Transverse colon (tissue), 4 donors: ENCODE data around the gene EEFSEC. TPM values are rescaled to one million over a fixed set of nuclear protein-coding genes. Genes with fewer than 3 reads are reported as not detected.

Experiments used
- DNase-seq: peaks from one replicate; pipeline ENCODE4 v3.0.0-alpha.2; 2019
- H3K27ac ChIP-seq, 4 donors: fragments of 200-600 bp; sonication (generic); 2 replicates each; pipeline ENCODE4 v1.5.1; 2016 to 2018; ENCODE audit warnings: inconsistent platforms in 4 of 4
- H3K27me3 ChIP-seq: fragments of 200-600 bp; sonication (generic); 2 replicates; pipeline ENCODE4 v1.5.1; 2017; ENCODE audit warnings: inconsistent platforms
- H3K36me3 ChIP-seq, 4 donors: fragments of 200-600 bp; sonication (generic); 2 replicates each; pipeline ENCODE4 v1.5.1; 2017 to 2019; ENCODE audit warnings: inconsistent platforms in 4 of 4
- H3K4me1 ChIP-seq, 4 donors: fragments of 200-600 bp; sonication (generic); 2 replicates each; pipeline ENCODE4 v1.5.1; 2017 to 2020; ENCODE audit warnings: inconsistent platforms in 4 of 4
- H3K4me3 ChIP-seq, 4 donors: fragments of 200-600 bp; sonication (generic); 1 replicate in 1 of 4; 2 replicates in 3 of 4; pipeline versions ENCODE4 v1.5.1 to v1.6.1; 2017 to 2019; ENCODE audit warnings: inconsistent platforms in 4 of 4
- H3K9me3 ChIP-seq, 2 donors: fragments of 200-600 bp; sonication (generic); 2 replicates each; pipeline ENCODE4 v1.5.1; 2017 to 2019; ENCODE audit warnings: inconsistent platforms in 2 of 2
- EP300 ChIP-seq: sonication (generic); formaldehyde crosslinking; IDR thresholded peaks from one replicate; pipeline ENCODE4 v1.6.1; 2017; ENCODE audit warnings: antibody characterized with exemption, low read depth
- POLR2A ChIP-seq: fragments of 450-650 bp; IDR thresholded peaks from one replicate; pipeline ENCODE4 v1.6.1; 2016; ENCODE audit warnings: antibody characterized with exemption, mild to moderate bottlenecking, moderate library complexity
- POLR2AphosphoS5 ChIP-seq, 3 donors: sonication (generic); formaldehyde crosslinking; IDR thresholded peaks; one replicate each; pipeline ENCODE4 v1.6.1; 2016; ENCODE audit warnings: antibody characterized with exemption in 3 of 3
- WGBS, 2 donors: methylation state at CpG; one replicate each; pipeline ENCODE4 v1.1.5; 2018; ENCODE audit warnings: low coverage in 1 of 2; 5-methylcytosine and 5-hydroxymethylcytosine counted together
- in situ Hi-C, 4 donors: fragments of 200-750 bp; cut with MboI; loops; one replicate each; pipeline versions ENCODE4 v1.15.0 to v1.15.1; 2017; ENCODE audit warnings: low sequenced_read_pairs in 3 of 4, low pct_ligation_motif_present in 1 of 4, low pct_unique_long_range_greater_than_20kb in 1 of 4
- intact Hi-C: fragments of 100-400 bp; cut with DNase I; formaldehyde crosslinking; loops from one replicate; pipeline ENCODE4 v1.15.1; 2023; ENCODE audit warnings: low total_unique reads
- total RNA-seq, 4 donors: library from RNA; depleted of rRNA; stranded (reverse); fragments of >200 nt; gene quantifications; one replicate each; pipeline ENCODE4 v1.1.0, GENCODE V29; 2016
- TF ChIP-seq, protein P1 (sequence below), 5 experiments: fragments of 200-600 bp in 3 of 5; fragments of 450-650 bp in 2 of 5; sonication (generic) in 3 of 5; IDR thresholded peaks; 1 replicate in 2 of 5; 2 replicates in 3 of 5; pipeline ENCODE4 v1.5.1; 2016 to 2017; ENCODE audit warnings: antibody characterized with exemption in 5 of 5, inconsistent platforms in 3 of 5, mild to moderate bottlenecking in 2 of 5, moderate library complexity in 1 of 5

The EEFSEC gene
- total RNA-seq, 4 donors from 2014 or later, result 10.3 to 16.8 (median 14.2) TPM

DNA sequence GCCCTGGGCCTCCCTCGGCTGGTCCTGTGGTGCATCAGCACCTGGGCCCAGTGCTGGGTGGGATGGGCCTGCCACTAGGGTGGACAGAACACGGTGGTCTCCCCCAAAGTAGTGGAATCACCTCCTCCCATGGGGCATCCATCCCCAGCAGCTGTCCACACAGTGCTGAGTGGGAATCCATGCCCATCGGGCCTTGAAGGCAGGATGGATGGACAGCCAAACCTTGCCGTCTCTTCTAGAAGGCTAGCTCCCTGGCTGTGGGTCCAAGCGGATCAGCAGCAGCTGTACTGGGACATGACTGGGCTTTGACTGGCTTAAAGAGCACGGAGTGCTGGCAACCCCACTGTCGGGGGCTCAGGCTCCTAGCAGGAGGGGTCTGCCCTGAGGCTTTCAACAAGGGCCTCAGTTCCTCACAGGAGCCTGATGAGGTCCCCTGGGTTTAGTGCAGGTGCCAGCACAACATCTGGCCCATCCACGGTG, 189.5 kb downstream of the EEFSEC start:
- no peak for TF ChIP-seq POLR2A
- no peak for TF ChIP-seq POLR2AphosphoS5 (IDR thresholded peaks at IDR 0.05)
- TF ChIP-seq EP300, result no peak
- TF ChIP-seq, protein P1, sequence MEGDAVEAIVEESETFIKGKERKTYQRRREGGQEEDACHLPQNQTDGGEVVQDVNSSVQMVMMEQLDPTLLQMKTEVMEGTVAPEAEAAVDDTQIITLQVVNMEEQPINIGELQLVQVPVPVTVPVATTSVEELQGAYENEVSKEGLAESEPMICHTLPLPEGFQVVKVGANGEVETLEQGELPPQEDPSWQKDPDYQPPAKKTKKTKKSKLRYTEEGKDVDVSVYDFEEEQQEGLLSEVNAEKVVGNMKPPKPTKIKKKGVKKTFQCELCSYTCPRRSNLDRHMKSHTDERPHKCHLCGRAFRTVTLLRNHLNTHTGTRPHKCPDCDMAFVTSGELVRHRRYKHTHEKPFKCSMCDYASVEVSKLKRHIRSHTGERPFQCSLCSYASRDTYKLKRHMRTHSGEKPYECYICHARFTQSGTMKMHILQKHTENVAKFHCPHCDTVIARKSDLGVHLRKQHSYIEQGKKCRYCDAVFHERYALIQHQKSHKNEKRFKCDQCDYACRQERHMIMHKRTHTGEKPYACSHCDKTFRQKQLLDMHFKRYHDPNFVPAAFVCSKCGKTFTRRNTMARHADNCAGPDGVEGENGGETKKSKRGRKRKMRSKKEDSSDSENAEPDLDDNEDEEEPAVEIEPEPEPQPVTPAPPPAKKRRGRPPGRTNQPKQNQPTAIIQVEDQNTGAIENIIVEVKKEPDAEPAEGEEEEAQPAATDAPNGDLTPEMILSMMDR (IDR thresholded peaks at IDR 0.05), result no peak
- 93% methylated on average over 8 of the region's 8 CpGs; no CpG with 5 or more reads in 1 of the 2 donors for WGBS, 2 donors
- no peak overlapping the region for H3K4me3 ChIP-seq
- H3K36me3 ChIP-seq, result no peaks in the 10 kb centered on the region
- intact Hi-C loops (no loop called here), in situ Hi-C loops (no loop called here)
- no peak for DNase-seq
- H3K4me1 ChIP-seq, result peaks cover 0 to 8% (median 0%) of the 10 kb centered on the region in 4 donors
- no peaks in the 10 kb centered on the region for H3K27me3 ChIP-seq
- H3K9me3 ChIP-seq, result no peaks in the 10 kb centered on the region
- no peak overlapping the region for H3K27ac ChIP-seq

DNA sequence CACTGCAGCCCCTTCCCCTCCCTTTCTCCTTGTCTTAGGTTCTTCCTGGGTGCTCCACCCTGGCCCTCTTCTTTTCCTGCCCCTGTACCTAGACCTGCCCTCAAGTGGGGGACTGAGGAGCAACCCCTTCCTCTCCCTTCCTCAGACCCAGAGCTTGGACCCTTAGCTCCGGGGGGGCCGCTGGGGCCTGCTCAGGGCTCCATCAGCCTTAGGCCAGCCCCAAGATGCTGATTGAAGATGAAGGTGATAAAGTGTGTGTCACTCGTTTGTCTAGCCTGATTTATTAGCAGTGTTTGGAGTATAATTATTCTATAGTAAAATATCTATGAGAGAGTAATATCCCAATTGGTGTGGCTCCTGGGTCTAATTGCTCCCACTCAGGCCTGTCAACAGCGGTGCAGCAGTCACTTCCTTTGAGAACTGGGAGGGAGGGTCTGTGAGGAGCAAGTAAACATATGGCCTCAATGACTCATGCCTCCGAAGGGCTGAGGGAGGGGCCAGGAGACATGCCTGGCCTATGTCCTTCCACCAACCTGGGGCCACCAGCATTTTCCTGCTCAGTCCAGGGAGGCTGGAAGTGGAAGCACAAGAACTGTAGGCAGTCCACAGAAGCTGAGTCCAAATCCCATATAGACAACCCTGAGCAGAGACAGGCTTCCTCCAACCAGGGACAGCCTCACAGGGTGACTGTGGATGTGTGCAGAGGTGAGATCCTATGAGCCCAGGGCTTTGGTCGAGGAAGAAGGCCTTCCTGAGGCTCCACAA, 190.2 kb downstream of the EEFSEC start:
- TF ChIP-seq EP300 (no peak), POLR2AphosphoS5 (IDR thresholded peaks at IDR 0.05) (no peak), POLR2A (no peak)
- TF ChIP-seq, protein P1 (IDR thresholded peaks at IDR 0.05), result no peak

DNA sequence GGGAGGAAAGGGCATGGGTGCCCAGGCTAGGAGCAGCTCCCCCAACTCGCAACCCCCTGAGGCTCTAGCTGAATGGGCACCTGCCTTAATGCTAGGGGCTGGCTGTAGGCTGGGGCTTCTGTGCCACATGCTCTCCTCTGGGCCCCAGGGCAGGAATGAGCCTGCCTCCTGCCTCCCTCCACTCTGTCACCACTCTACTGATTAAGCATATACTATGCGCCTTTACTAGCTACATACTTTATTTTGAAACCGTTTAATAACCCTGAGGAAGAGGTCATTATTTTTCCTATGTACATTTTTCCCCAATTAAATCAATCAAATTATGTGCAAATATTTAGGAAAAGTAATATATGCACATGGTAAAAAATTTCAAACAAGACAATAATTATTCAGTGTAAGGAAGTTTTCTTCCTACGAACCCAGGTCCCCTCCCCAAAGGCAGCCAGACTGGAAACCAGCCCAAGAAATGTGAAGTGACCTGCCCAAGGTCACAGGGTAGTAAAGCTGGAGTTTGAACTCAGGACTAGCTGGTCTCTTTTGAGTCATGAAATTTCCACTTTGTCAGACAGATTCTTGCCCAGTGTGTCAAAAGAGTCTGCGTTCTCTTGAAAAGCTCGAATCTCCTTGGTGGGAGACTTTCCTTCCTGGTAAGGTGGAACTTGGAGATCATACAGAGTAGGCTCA, 190.9 kb downstream of the EEFSEC start:
- TF ChIP-seq POLR2AphosphoS5 (IDR thresholded peaks at IDR 0.05), result no peak
- TF ChIP-seq, protein P1 (IDR thresholded peaks at IDR 0.05), result no peak
- TF ChIP-seq POLR2A, result no peak
- TF ChIP-seq EP300, result no peak
- H3K36me3 ChIP-seq, result no peaks in the 10 kb centered on the region
- H3K4me3 ChIP-seq, result no peak overlapping the region
- intact Hi-C loops (no loop called here), in situ Hi-C loops (no loop called here)
- no peak for DNase-seq
- WGBS, 2 donors, result 90 to 93% methylated on average over 3 to 6 of the region's 6 CpGs
- H3K27ac ChIP-seq, result no peak overlapping the region
- no peaks in the 10 kb centered on the region for H3K9me3 ChIP-seq
- H3K27me3 ChIP-seq, result no peaks in the 10 kb centered on the region
- peaks cover 0 to 8% (median 0%) of the 10 kb centered on the region in 4 donors for H3K4me1 ChIP-seq

More for the DNA sequence above, 190.2 kb downstream of the EEFSEC start:
- Histone ChIP-seq H3K36me3 (no peaks in the 10 kb centered on the region), H3K4me1 (peaks cover 0 to 8% (median 0%) of the 10 kb centered on the region in 4 donors), H3K4me3 (no peak overlapping the region), H3K9me3 (no peaks in the 10 kb centered on the region), H3K27me3 (no peaks in the 10 kb centered on the region), H3K27ac (no peak overlapping the region)
- intact Hi-C loops, result no loop called here
- in situ Hi-C loops, result no loop called here
- DNase-seq, result no peak
- WGBS, 2 donors, result 40 to 71% methylated on average over 2 to 6 of the region's 6 CpGs

GRCh38 chr3:128345196-128345595, 191.9 kb downstream of the EEFSEC start:
- DNase-seq, result no peak
- no peak overlapping the region for H3K27ac ChIP-seq
- in situ Hi-C loops (no loop called here), intact Hi-C loops (no loop called here)
- H3K36me3 ChIP-seq, result no peaks in the 10 kb centered on the region
- TF ChIP-seq EP300 (no peak), POLR2AphosphoS5 (IDR thresholded peaks at IDR 0.05) (no peak), POLR2A (no peak)
- TF ChIP-seq, protein P1 (IDR thresholded peaks at IDR 0.05), result no peak
- no peak overlapping the region for H3K4me3 ChIP-seq
- no peaks in the 10 kb centered on the region for H3K27me3 ChIP-seq
- WGBS, 2 donors, result 91 to 100% methylated on average over 2 to 4 of the region's 4 CpGs
- H3K9me3 ChIP-seq, result no peaks in the 10 kb centered on the region
- H3K4me1 ChIP-seq, result peaks cover 0 to 8% (median 0%) of the 10 kb centered on the region in 4 donors
